ENCODE measurements around the gene ARPC3. TPM values are rescaled to one million over a fixed set of nuclear protein-coding genes. Genes with fewer than 3 reads are reported as not detected.
A peak's percentile ranks its signal among the peaks of the same experiment; 100 is the strongest.
"Not testable (repeated sequence)": the region's sequence is repeated elsewhere in the genome, so short reads cannot be mapped to it uniquely, and the experiment has no call there.

ARPC3 gene
- total and polyA plus RNA-seq, 8 donors: 190 to 273 (median 207) TPM

DNA sequence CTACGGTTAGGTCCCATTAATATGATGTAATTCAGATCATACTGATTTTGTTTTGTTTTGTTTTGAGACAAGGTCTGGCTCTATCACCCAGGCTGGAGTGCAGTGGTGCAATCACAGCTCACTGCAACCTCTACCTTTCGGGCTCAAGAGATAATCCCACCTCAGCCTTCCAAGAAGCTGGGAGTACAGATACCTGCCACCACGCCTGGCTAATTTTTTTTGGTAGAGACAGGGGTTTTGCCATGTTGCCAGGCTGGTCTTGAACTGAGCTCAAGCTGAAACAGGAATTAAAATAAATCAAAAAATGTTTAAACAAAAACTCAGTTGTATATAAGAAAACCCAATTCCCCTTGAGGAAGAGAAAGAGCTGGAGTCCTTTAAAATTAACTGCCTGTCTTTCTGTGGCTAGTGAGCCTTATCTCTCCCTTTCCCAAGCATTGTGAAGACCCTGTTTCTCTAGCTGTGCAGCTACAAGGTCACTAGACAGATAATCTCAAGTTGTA lies 28.9 kb downstream of the ARPC3 start:
- Histone ChIP-seq H3K4me3 (no peak overlapping the region), H3K36me3 (no peaks in the 10 kb centered on the region), H3K27ac (no peak overlapping the region), H3K9me3 (no peaks in the 10 kb centered on the region), H3K4me1 (peaks cover 0 to 8% of the 10 kb centered on the region in 2 donors), H3K27me3 (no peaks in the 10 kb centered on the region)
- DNase-seq: no peak
- TF ChIP-seq, protein P1, sequence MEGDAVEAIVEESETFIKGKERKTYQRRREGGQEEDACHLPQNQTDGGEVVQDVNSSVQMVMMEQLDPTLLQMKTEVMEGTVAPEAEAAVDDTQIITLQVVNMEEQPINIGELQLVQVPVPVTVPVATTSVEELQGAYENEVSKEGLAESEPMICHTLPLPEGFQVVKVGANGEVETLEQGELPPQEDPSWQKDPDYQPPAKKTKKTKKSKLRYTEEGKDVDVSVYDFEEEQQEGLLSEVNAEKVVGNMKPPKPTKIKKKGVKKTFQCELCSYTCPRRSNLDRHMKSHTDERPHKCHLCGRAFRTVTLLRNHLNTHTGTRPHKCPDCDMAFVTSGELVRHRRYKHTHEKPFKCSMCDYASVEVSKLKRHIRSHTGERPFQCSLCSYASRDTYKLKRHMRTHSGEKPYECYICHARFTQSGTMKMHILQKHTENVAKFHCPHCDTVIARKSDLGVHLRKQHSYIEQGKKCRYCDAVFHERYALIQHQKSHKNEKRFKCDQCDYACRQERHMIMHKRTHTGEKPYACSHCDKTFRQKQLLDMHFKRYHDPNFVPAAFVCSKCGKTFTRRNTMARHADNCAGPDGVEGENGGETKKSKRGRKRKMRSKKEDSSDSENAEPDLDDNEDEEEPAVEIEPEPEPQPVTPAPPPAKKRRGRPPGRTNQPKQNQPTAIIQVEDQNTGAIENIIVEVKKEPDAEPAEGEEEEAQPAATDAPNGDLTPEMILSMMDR (IDR thresholded peaks at IDR 0.05): no peak
- intact Hi-C loops (cut with DNase I): no loop called here
- ATAC-seq: no peak

DNA sequence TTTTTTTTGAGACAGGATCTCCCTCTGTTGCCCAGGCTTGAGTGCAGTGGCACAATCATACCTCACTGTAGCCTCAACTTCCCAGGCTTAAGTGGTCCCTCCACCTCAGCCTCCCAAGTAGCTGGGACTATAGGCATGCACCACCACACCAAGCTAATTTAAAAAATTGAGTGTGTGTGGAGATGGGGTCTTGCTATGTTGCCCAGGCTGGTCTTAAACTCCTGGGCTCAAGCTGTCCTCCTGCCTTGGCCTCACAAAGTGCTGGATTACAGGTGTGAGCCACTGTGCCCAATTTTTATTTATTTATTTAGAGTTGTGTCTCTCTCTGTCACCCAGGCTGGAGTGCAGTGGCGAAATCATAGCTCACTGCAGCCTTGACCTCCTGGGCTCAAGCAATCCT lies 29.5 kb downstream of the ARPC3 start:
- intact Hi-C loops (cut with DNase I); H3K9me3 ChIP-seq; H3K4me1 ChIP-seq: not testable (repeated sequence)

DNA sequence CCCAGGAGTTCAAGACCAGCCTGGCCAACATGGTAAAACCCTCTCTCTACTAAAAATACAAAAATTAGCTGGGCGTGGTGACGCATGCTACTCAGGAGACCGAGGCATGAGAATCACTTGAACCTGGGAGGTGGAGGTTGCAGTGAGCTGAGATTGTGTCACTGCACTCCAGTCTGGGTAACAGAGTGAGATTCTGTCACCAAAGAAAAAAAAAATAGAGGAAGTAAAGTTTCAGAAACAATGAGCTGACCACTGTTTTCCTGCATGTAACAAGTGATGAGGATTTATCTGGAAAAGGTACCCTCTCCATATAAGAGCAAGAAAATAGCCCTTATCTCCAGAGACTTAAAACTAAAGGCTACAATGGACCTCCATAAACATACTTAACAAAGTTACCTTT lies 33.0 kb downstream of the ARPC3 start:
- H3K27me3 ChIP-seq; H3K4me1 ChIP-seq; H3K4me3 ChIP-seq; DNase-seq; H3K9me3 ChIP-seq; H3K27ac ChIP-seq; H3K36me3 ChIP-seq; intact Hi-C loops (cut with DNase I): not testable (repeated sequence)
- peak; percentile 17 for ATAC-seq

More for the DNA sequence above, 29.5 kb downstream of the ARPC3 start:
- ATAC-seq, H3K27ac ChIP-seq, H3K36me3 ChIP-seq, DNase-seq, H3K27me3 ChIP-seq, H3K4me3 ChIP-seq: not testable (repeated sequence)

DNA sequence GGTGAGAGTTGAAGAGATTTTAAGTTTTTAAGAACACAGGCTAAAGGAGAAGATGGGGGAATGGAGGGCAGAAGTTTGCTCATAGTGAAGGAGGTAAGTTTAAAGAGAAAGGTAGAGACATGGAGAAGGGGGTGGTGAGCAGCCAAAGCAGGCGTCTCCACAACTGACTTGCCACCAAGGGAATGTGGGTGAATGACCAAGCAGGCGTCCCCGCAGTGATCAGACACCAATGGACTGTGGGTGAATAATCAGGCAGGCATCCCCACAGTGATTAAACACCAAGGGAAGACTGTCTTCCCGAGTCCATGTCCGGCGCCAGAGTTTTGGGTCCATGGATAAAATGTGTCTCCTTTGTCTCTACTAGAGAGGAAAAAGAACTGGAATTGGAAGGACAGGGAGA lies 40.1 kb downstream of the ARPC3 start:
- H3K4me3 ChIP-seq; DNase-seq; H3K27ac ChIP-seq; ATAC-seq; H3K36me3 ChIP-seq; H3K9me3 ChIP-seq; H3K27me3 ChIP-seq; H3K4me1 ChIP-seq; intact Hi-C loops (cut with DNase I): not testable (repeated sequence)

DNA sequence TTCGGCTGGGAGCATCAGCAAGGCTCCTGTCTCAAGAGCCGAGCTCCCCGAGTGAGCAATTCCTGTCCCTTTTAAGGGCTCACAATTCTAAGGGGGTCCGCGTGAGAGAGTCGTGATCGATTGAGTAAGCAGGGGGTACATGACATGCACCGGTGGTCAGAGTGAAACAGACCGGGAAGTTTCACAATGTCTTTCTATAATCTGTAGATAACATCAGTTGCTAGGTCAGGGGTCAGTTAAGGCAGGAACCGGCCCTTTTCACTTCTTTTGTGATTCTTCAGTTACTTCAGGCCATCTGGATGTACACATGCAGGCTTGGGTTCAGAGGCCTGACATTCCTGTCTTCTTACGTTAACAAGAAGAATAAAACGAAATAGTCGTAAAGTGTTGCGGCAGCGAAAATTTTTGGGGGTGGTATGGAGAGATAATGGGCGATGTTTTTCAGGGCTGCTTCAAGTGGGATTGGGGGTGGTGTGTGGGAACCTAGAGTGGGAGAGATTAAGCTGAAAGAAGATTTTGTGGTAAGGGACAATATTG lies 44.9 kb downstream of the ARPC3 start:
- H3K36me3 ChIP-seq: peaks cover 0 to 13% of the 10 kb centered on the region in 2 donors
- ATAC-seq; intact Hi-C loops (cut with DNase I): not testable (repeated sequence)

DNA sequence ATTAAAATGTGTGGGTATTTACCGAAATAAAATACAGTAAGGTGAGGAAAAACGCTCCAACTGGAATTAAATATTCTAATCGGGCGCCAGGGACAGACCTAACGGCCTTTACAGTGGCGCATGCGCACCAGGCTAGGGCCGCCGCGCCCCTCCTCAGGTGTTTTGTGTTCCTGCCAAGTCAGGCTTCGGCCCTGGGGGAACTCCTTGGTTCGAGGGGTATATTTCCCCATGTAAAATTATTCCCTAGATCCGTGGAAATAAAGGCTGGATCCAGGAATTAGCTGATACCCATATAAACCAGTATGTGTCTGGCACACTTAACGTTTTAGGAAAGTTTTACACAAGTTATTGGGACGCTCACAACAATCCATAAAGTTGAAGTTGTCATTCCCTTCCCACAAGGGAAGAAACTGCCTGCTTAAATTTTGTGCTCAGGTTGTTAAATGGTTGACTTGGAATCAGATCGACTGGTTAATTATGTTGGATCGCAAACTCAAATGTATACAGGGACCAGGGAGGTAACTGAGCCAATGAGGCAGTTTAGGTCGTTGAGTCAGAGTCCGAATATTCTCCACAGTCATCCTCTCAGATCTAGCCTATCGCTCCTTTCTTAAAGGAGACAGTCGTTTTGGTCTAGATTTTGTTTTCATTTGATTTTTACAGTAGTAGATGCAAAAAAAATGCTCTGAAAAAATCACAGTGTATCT lies 46.0 kb downstream of the ARPC3 start:
- intact Hi-C loops (cut with DNase I): no loop called here
- Histone ChIP-seq H3K9me3 (no peaks in the 10 kb centered on the region), H3K4me3 (peak overlapping the region; percentile 98 to 100), H3K4me1 (peaks cover 4 to 14% of the 10 kb centered on the region in 2 donors), H3K27me3 (no peaks in the 10 kb centered on the region), H3K27ac (peak overlapping the region; percentile 94 to 96), H3K36me3 (peaks cover 0 to 21% of the 10 kb centered on the region in 2 donors)
- peak; percentile 82 for ATAC-seq
- TF ChIP-seq, protein P1 (IDR thresholded peaks at IDR 0.05): no peak
- peak; percentile 65 to 93 (median 75) for DNase-seq

More for the DNA sequence above, 44.9 kb downstream of the ARPC3 start:
- H3K4me3 ChIP-seq, DNase-seq, H3K9me3 ChIP-seq, H3K27me3 ChIP-seq, H3K27ac ChIP-seq: not testable (repeated sequence)
- H3K4me1 ChIP-seq: peaks cover 4 to 14% of the 10 kb centered on the region in 2 donors

DNA sequence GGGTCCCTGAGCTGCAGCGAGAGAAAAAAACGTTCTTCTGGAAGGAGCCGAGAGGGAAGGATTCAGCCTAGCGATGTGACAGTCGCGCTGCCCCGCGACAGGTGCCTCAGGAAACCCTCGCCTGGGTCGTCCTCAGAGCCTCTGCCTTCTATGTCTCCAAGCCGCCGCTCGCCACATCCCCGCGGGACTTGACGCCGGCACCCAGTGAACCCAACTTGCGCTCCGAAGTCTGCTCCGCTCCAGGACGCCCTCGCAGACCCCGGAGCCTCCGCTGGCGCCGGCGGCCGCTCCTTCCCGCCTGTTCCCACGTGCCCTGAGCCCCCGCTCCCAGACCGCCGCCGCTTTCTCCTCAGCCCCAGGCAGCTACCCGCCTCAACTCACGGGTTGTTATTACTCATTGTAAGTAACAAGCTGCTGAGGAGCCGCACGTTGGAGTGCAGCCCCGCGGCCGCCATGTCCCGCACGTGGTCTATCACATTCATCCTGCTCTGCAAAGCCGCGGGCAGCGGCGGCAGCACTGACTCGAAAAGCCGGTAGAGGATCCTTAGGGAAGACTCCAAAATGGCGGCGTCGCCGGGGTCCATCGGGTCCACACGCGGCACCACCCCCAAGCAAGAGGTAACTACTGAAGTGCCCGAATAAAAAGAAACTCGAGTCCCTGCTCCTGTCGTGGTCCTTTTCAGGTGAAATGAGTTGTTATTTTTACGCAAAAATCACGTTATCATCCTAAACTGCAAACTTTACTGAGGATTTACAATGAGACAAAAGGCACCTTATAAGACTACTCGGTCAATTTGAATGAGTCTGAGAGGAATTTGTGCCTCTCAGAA lies 46.8 kb downstream of the ARPC3 start, which contains the start of gene ANAPC7:
Gene ANAPC7, minus strand, starts transcription at position 563 of the 830 bp plus-strand sequence. Its CDS starts 81 bp downstream, at position 482.
- Histone ChIP-seq H3K4me1 (peaks cover 4 to 14% of the 10 kb centered on the region in 2 donors), H3K4me3 (peak within 1 kb of the TSS; percentile 98 to 100), H3K9me3 (no peaks in the 10 kb centered on the region), H3K36me3 (peaks cover 0 to 27% of the 10 kb centered on the region in 2 donors), H3K27me3 (no peaks in the 10 kb centered on the region), H3K27ac (peak within 1 kb of the TSS; percentile 94 to 96)
- ATAC-seq (peak; percentile 99), DNase-seq (peak; percentile 85 to 97 (median 92))
- intact Hi-C loops (cut with DNase I): no loop called here
- TF ChIP-seq, protein P1 (IDR thresholded peaks at IDR 0.05): no peak

Measured in left lung (tissue), 10 donors.